Islet of Langerhans (tissue), 1 donor: ENCODE data around the gene FAM78B.

ENCODE experiments used
- FAIRE-seq: peaks from one replicate; lab custom pipeline; 2011; peaks lifted over from hg19 to GRCh38; lab: Jason Lieb, UNC

FAM78B gene, protein sequence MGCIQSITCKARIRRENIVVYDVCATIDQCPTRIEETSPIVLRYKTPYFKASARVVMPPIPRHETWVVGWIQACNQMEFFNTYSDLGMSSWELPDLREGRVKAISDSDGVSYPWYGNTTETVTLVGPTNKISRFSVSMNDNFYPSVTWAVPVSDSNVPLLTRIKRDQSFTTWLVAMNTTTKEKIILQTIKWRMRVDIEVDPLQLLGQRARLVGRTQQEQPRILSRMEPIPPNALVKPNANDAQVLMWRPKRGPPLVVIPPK

GRCh38 chr1:166166698-166167571, at the start of gene FAM78B:
FAM78B (minus strand) TSS chr1:166167001; CDS start chr1:166166248, 753 bp downstream.
- no peak for FAIRE-seq

DNA sequence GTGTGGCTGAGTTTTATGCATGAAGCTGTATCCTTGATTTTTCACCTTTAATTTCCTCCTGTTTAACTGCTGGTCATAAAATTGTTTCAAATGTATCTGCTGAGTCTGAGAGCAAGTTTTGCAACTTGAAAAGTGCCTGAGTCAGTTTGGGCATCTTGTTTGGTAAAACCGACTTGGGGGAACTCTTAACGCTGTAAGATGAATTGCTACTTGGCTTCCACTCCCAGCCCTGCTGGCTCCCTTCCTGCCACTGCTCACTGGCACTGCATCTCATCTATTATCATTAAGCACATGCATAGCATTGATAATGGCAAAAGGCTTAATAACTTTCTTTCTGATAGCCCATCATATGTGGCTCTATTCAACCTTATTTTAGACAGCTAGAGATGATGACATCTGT, 35.7 kb upstream of the FAM78B start:
- no peak for FAIRE-seq

GRCh38 chr1:166200743-166201142, 33.9 kb upstream of the FAM78B start:
- no peak for FAIRE-seq

DNA sequence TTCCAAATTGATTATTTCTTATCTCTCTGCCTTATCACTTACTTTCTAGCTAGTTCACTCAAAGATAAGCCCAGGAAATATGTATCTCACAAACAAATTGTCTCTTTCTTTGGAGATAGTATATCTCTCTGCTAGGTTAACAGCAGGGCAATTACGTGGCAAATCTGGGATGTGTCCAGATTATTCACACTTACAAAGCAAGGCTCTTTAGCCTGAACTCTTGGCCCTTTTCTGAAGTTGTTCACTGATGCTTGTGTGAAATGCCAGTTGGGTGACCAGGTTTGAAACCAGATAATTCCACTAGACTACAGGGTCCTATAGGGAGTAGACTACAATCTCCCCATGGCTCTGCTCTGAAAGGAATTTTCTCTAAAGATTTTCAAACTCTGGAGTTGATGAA, 30.8 kb upstream of the FAM78B start:
- FAIRE-seq = no peak

DNA sequence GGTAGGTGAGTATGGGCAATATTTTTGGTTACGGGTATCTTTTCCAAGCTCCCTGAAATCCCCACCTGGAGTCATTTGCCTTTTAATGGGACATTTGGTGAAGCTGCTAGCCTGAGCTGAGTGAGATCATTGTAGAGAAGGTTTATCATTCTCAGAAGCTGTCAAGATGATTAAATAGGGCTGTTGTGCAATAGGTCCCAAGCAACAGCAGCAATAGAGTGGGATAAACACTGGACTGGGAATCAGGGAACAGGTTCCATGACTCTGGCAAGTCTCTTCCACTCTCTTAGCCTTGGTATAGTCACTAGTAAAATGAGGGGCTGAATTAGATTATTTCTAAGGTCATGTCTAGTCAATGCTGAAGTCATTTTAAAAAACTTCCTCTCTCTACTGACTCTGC, 30.3 kb upstream of the FAM78B start:
- FAIRE-seq = no peak

GRCh38 chr1:166193057-166193698, 26.4 kb upstream of the FAM78B start:
- FAIRE-seq = no peak

GRCh38 chr1:166190400-166190799, 23.6 kb upstream of the FAM78B start:
- FAIRE-seq = no peak

DNA sequence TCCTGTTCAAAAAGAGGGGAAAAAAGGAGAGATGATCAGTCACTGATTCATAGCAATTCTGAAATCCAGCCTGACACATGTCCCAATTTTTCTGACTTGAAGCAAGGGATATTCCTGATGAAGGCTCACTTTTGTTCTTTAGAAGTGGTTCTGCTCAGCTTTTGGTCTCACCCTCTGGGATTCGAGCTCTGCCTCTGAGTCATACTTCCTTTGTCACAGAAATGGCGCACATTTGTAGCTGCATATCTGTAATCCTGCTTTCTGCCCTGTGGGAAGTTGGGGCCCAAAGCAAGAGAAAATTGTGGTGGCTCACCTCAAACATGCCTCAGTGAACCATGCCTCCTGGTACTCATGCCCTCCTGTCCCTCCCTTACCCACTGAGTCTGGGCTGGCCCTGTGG, 22.3 kb upstream of the FAM78B start:
- no peak for FAIRE-seq

DNA sequence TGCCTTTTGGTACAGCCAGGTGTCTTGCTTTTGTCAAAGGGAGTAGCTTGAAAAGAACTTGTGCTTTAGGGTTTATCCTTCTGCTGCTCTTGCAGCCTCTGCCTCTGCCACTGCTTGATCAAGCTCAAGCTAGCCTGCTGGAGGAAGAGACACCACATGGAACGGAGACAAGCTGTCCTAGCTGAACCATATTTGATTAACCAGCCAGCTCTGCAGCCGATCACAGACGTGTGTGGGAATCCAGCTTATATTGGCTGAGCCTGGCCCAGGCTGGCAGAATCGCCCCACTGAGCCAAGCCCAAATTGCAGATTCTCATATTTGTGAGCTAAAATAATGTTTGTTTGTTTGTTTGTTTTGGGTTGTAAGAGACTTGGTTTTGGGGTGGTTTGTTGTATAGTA, 18.7 kb upstream of the FAM78B start:
- no peak for FAIRE-seq

DNA sequence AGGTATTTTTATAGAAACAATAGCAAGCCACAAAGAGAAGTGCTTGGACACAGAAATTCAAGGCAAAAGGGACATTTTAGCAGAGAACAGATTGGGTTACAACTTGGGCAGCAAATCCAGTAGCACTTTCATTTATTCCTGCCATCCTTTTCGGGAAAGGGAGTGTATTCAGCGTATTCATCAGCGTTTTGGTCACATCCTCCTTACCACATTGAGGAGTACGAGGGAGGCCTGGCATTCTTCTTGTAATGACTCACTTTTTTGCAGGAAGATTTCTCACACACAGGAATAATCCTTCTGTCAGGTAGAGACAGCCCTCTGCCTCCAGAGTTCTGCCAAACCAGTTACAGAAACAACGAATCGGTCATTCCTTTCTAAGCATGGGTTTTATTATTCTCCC, 18.1 kb upstream of the FAM78B start:
- no peak for FAIRE-seq

GRCh38 chr1:166184012-166184411, 17.2 kb upstream of the FAM78B start:
- FAIRE-seq = no peak

DNA sequence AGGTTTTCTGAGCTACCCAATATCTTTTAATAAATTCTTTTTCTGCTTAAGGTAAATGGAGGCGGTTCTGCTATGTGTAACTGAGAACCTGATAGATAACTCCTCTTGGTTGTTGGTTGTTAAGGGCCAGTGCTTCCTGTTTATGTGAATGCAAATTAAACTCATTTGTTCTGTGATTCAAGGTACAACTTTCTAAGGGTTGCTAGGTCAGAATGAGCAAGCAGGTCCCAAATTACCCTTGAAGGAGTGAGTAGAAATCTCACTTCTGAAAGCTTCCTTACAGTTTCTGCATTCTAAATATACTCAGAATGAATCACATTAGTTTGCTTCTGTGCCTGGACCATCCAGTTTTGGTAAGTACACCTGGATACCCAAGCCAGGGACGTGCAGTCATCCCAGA, 15.5 kb upstream of the FAM78B start:
- no peak for FAIRE-seq

GRCh38 chr1:166176416-166176815, 9.6 kb upstream of the FAM78B start:
- FAIRE-seq = no peak

DNA sequence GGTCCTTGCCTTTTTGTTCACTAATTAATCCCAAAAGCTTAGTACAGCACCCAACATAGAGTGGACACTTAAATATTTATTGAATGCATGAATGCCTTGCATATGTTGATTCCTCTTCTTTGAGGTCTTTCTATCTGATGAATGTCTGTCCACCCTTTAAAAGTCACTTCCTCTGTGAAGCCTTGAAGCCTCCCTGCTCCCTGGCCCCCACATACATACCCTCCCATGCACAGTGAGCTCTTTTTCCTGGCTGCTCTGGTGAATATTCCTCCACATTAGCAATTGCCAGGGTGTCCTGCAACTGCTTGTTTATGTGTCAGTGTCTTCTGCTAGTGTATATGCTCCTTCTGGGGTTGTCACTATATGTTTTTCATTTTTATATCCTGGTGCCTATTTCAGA, 8.2 kb upstream of the FAM78B start:
- no peak for FAIRE-seq

- no peak for FAIRE-seq
Observed at GRCh38 chr1:166174108-166174507, 7.3 kb upstream of the FAM78B start.

GRCh38 chr1:166172106-166172505, 5.3 kb upstream of the FAM78B start:
- FAIRE-seq = no peak

- no peak for FAIRE-seq
Observed at GRCh38 chr1:166170726-166171125, 3.9 kb upstream of the FAM78B start.

DNA sequence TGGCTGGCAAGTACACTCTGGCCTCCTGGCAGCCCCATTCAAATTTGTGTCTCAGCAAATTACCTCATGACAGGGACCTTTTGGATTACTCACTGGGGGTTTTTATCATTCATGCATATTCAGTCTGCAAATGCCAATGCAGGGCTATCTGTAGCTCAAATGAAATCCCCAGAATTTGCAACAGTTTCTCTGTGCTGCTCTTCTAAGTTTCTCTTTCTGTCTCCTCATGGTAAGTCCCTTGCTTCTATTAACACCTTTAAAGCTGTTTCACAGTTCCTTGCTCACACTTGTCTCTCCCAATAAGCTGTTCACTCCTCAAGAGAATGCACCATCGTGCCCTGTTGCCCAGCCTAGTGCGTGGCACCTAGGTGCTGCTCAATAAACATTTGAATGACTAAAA, 3.3 kb upstream of the FAM78B start:
- no peak for FAIRE-seq

DNA sequence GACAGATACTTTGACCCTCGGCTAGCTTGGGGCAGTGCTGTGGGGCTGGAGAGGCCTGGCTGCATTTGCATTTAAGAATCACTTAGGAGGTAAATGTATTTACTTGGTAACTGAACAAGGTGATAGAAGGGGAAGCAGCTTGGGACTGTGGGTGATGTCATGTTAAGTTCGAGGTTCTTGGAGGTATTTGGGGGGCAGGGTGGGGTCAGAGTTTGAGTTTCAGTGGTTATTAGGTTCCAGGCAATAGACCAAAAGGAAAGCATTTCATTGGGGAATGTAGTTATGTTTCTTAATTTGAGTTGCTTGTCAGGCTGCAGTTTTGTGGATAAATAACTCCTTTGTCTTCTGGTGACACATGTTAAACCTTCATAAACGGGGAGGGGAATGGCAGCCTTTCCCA, 2.4 kb upstream of the FAM78B start:
- FAIRE-seq = no peak

- FAIRE-seq = peak; percentile 85
Observed at GRCh38 chr1:166167572-166167925, 748 bp upstream of the FAM78B start.

DNA sequence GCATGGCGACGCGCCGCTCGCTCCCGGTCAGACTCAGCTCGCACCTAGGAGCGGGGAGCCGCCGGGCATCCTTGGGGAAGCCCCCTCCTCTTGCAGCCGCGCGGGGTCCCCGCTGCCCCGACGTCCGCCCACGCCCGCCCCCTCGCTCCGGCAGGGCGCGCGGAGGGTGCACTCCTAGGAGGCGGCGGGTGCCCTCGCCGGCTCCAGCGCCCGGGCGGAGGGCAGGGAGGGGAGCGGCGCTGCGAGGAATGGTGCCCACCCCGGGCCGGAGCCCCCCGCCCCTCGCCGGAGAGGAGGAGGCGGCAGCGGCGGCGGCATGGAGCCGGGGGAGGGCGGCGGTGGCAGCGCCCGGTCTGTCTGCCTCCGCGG, 488 bp downstream of the FAM78B start:
- FAIRE-seq = no peak

DNA sequence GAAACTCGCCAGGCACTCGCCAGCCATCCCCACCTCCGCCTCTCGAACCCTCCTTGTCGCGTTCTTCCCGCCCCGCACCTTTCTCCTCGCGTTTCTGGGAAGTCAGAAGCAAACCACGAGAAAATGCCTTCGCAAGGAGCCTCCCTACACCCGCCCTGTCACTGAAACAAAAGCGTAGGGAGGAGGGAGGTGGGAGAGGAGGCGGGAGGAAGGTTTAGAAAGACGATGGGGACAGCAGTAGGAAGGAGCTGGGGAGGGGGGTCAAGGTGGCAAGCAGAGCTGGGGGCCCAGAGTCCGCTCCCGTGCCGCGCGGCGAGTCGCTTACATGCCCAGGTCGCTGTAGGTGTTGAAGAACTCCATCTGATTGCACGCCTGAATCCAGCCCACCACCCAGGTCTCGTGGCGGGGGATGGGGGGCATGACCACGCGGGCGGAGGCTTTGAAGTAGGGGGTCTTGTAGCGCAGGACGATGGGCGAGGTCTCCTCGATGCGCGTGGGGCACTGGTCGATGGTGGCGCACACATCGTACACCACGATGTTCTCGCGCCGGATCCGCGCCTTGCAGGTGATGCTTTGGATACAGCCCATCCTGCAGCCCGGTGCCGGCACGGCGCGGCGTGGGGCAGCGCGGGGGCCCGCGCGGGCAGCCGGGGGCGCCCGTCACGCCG, 1.0 kb downstream of the FAM78B start:
- FAIRE-seq = no peak
